ENCODE data around the gene PGAP6. TPM values are rescaled to one million over a fixed set of nuclear protein-coding genes. Genes with fewer than 3 reads are reported as not detected.

The PGAP6 gene
- total RNA-seq, 1 experiment from 2014 or later, result 128 TPM

GRCh38 chr16:367333-367903 lies 14.4 kb downstream of the PGAP6 start:
- Histone ChIP-seq H3K4me3 (ENCODE audit: low read depth in 2 of 2, low read length in 2 of 2) (no peak overlapping the region), H3K4me1 (ENCODE audit: control insufficient read depth, insufficient read depth, low read length) (peaks cover 26% of the 10 kb centered on the region), H3K27me3 (ENCODE audit: control insufficient read depth, insufficient read depth, low read length) (no peaks in the 10 kb centered on the region), H3K36me3 (ENCODE audit: control insufficient read depth, insufficient read depth, low read length) (no peaks in the 10 kb centered on the region; the same call in 1 of the 2 replicates), H3K27ac (ENCODE audit: low read length) (no peak overlapping the region), H3K9me3 (ENCODE audit: control insufficient read depth, insufficient read depth, low read depth, low read length) (no peaks in the 10 kb centered on the region)
- TF ChIP-seq POLR2AphosphoS5 (IDR thresholded peaks at IDR 0.05; ENCODE audit: low read depth, low read length) (no peak), SIN3A (IDR thresholded peaks at IDR 0.05; ENCODE audit: borderline replicate concordance, insufficient read depth, low read depth, low read length) (no peak), TCF7L2 (IDR thresholded peaks at IDR 0.05; ENCODE audit: low read depth, low read length) (no peak), REST (IDR thresholded peaks at IDR 0.05; ENCODE audit: insufficient read depth in 1 of 2, low read depth in 2 of 2, low read length in 1 of 2) (no peak), CTCF (IDR thresholded peaks at IDR 0.05) (no peak)
- DNase-seq (ENCODE audit: low read depth, low spot score), result no peak
- POLR2A ChIA-PET, result interaction anchor here (0.7 kb wide), 1 partner anchor 15 kb away, joined by 6 read pairs; no protein-coding TSS in a partner anchor
- intact Hi-C loops (cut with micrococcal nuclease; ENCODE audit: unreplicated experiment) (no loop called here), in situ Hi-C loops (cut with HindIII; ENCODE audit: low pct_unique_long_range_greater_than_20kb, low sequenced_read_pairs) (no loop called here)
- ATAC-seq, result no peak
- CTCF ChIA-PET, result no interaction called here
- BruUV-seq (replicated peaks), result no TSS peak

- ChIA-PET CTCF (no interaction called here), POLR2A (no interaction called here)
- H3K9me3 ChIP-seq (ENCODE audit: control insufficient read depth, insufficient read depth, low read depth, low read length), result no peaks in the 10 kb centered on the region
- in situ Hi-C loops (cut with HindIII; ENCODE audit: low pct_unique_long_range_greater_than_20kb, low sequenced_read_pairs) (no loop called here), intact Hi-C loops (cut with micrococcal nuclease; ENCODE audit: unreplicated experiment) (no loop called here)
- no TSS peak for BruUV-seq (replicated peaks)
- ATAC-seq (no peak), DNase-seq (ENCODE audit: low read depth, low spot score) (no peak)
- no peaks in the 10 kb centered on the region for H3K27me3 ChIP-seq (ENCODE audit: control insufficient read depth, insufficient read depth, low read length)
- no peak for TF ChIP-seq SIN3A (IDR thresholded peaks at IDR 0.05; ENCODE audit: borderline replicate concordance, insufficient read depth, low read depth, low read length)
- TF ChIP-seq POLR2AphosphoS5 (IDR thresholded peaks at IDR 0.05; ENCODE audit: low read depth, low read length), result no peak
- no peak for TF ChIP-seq CTCF (IDR thresholded peaks at IDR 0.05)
- TF ChIP-seq REST (IDR thresholded peaks at IDR 0.05; ENCODE audit: insufficient read depth in 1 of 2, low read depth in 2 of 2, low read length in 1 of 2), result no peak
- no peak for TF ChIP-seq TCF7L2 (IDR thresholded peaks at IDR 0.05; ENCODE audit: low read depth, low read length)
- no peak overlapping the region for H3K27ac ChIP-seq (ENCODE audit: low read length)
- H3K4me3 ChIP-seq (ENCODE audit: low read depth in 2 of 2, low read length in 2 of 2), result no peak overlapping the region
- no peaks in the 10 kb centered on the region; the same call in 1 of the 2 replicates for H3K36me3 ChIP-seq (ENCODE audit: control insufficient read depth, insufficient read depth, low read length)
- H3K4me1 ChIP-seq (ENCODE audit: control insufficient read depth, insufficient read depth, low read length), result peaks cover 24% of the 10 kb centered on the region
Measured at GRCh38 chr16:366476-366875, 15.3 kb downstream of the PGAP6 start.
